ENCODE results near the gene PTPRZ1.

DNA sequence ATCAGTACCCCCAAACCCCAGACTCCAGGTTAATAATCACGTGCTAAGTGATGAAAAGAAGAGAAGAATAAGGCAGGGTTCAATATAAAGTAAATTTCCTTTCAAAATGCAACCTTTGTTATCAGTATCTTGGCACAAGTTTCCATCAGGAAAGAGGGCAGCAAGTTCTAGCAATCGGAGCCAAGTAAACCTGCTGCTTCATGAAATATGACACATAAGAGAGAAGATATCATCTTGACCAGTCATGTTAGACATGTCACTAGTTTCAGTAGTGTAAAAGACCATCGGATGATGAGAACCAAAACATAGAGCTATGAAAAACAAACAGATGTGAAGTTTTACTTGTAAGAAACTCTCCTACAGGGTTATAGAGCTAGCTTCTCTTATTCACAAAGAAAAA, 227.1 kb downstream of the PTPRZ1 start:
- no peak for TF ChIP-seq ZBTB21 (CRISPR knock-in tag; IDR thresholded peaks at IDR 0.05; ENCODE audit: borderline replicate concordance)
- TF ChIP-seq, protein P1, sequence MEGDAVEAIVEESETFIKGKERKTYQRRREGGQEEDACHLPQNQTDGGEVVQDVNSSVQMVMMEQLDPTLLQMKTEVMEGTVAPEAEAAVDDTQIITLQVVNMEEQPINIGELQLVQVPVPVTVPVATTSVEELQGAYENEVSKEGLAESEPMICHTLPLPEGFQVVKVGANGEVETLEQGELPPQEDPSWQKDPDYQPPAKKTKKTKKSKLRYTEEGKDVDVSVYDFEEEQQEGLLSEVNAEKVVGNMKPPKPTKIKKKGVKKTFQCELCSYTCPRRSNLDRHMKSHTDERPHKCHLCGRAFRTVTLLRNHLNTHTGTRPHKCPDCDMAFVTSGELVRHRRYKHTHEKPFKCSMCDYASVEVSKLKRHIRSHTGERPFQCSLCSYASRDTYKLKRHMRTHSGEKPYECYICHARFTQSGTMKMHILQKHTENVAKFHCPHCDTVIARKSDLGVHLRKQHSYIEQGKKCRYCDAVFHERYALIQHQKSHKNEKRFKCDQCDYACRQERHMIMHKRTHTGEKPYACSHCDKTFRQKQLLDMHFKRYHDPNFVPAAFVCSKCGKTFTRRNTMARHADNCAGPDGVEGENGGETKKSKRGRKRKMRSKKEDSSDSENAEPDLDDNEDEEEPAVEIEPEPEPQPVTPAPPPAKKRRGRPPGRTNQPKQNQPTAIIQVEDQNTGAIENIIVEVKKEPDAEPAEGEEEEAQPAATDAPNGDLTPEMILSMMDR (IDR thresholded peaks at IDR 0.05): no peak
- TF ChIP-seq ATF3 (CRISPR knock-in tag; conservative IDR thresholded peaks at IDR 0.05): no peak
- TF ChIP-seq ZNF396 (CRISPR knock-in tag; IDR thresholded peaks at IDR 0.05; ENCODE audit: borderline replicate concordance): no peak
- no peak for TF ChIP-seq MXD4 (CRISPR knock-in tag; IDR thresholded peaks at IDR 0.05; ENCODE audit: borderline replicate concordance)
- TF ChIP-seq, protein P2, sequence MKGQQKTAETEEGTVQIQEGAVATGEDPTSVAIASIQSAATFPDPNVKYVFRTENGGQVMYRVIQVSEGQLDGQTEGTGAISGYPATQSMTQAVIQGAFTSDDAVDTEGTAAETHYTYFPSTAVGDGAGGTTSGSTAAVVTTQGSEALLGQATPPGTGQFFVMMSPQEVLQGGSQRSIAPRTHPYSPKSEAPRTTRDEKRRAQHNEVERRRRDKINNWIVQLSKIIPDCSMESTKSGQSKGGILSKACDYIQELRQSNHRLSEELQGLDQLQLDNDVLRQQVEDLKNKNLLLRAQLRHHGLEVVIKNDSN (CRISPR knock-in tag; IDR thresholded peaks at IDR 0.05): no peak
- TF ChIP-seq JUN (CRISPR knock-in tag; IDR thresholded peaks at IDR 0.05): no peak
- TF ChIP-seq, protein P3, sequence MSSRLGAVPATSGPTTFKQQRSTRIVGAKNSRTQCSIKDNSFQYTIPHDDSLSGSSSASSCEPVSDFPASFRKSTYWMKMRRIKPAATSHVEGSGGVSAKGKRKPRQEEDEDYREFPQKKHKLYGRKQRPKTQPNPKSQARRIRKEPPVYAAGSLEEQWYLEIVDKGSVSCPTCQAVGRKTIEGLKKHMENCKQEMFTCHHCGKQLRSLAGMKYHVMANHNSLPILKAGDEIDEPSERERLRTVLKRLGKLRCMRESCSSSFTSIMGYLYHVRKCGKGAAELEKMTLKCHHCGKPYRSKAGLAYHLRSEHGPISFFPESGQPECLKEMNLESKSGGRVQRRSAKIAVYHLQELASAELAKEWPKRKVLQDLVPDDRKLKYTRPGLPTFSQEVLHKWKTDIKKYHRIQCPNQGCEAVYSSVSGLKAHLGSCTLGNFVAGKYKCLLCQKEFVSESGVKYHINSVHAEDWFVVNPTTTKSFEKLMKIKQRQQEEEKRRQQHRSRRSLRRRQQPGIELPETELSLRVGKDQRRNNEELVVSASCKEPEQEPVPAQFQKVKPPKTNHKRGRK (CRISPR knock-in tag; IDR thresholded peaks at IDR 0.05; ENCODE audit: borderline replicate concordance): no peak
- TF ChIP-seq HMGXB4 (CRISPR knock-in tag; IDR thresholded peaks at IDR 0.05): no peak
- TF ChIP-seq CREM (CRISPR knock-in tag; IDR thresholded peaks at IDR 0.05): no peak
- no peak for TF ChIP-seq NFYB (CRISPR knock-in tag; conservative IDR thresholded peaks at IDR 0.05; ENCODE audit: low read depth)

Measured in WTC11 (cell line).